ENCODE results near the gene CGN.

- TF ChIP-seq POLR2A (IDR thresholded peaks at IDR 0.05): no peak
- TF ChIP-seq, protein P1, sequence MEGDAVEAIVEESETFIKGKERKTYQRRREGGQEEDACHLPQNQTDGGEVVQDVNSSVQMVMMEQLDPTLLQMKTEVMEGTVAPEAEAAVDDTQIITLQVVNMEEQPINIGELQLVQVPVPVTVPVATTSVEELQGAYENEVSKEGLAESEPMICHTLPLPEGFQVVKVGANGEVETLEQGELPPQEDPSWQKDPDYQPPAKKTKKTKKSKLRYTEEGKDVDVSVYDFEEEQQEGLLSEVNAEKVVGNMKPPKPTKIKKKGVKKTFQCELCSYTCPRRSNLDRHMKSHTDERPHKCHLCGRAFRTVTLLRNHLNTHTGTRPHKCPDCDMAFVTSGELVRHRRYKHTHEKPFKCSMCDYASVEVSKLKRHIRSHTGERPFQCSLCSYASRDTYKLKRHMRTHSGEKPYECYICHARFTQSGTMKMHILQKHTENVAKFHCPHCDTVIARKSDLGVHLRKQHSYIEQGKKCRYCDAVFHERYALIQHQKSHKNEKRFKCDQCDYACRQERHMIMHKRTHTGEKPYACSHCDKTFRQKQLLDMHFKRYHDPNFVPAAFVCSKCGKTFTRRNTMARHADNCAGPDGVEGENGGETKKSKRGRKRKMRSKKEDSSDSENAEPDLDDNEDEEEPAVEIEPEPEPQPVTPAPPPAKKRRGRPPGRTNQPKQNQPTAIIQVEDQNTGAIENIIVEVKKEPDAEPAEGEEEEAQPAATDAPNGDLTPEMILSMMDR (IDR thresholded peaks at IDR 0.05 in 4 of 5, conservative IDR thresholded peaks at IDR 0.05 in 1 of 5): no peak
Observed at GRCh38 chr1:151577173-151577572, 66.0 kb downstream of the CGN start.
